SK-N-MC (cell line): ENCODE measurements around the gene MYO9A.

Source experiments
- EZH2 ChIP-seq: fragments of 200-600 bp; sonication (generic); IDR thresholded peaks from one replicate; pipeline ENCODE4 v1.6.1; 2017; ENCODE audit warnings: antibody characterized with exemption
- POLR2AphosphoS5 ChIP-seq: IDR thresholded peaks from 2 replicates; pipeline ENCODE4 v1.6.1; 2012; ENCODE audit warnings: mild to moderate bottlenecking, low read depth, low read length, borderline replicate concordance

- TF ChIP-seq POLR2AphosphoS5 (no peak), EZH2 (no peak)
Observed at GRCh38 chr15:71810256-71811035, 307.5 kb downstream of the MYO9A start, which contains the start of gene NR2E3.
